Natural killer cell (primary cell): ENCODE results near the gene RPS21. TPM values are rescaled to one million over a fixed set of nuclear protein-coding genes. Genes with fewer than 3 reads are reported as not detected.
A peak's percentile ranks its signal among the peaks of the same experiment; 100 is the strongest.

ENCODE experiments used
- ATAC-seq, 3 donors: fragments of 150-1000 bp in 2 of 3; fragments of 200-7000 bp in 1 of 3; cut with Tn5 transposase; 1 replicate in 1 of 3; 2 replicates in 2 of 3; pipeline ENCODE4 v1.10.0; 2021; ENCODE audit warnings: mild to moderate bottlenecking in 2 of 3, moderate library complexity in 2 of 3
- DNase-seq, 2 donors: peaks; one replicate each; pipeline versions ENCODE4 v3.0.0 to v3.0.0-alpha.2; 2013 to 2021; ENCODE audit warnings: mixed read lengths in 1 of 2
- H3K27ac ChIP-seq: one replicate; pipeline ENCODE4 v1.5.1; 2013; ENCODE audit warnings: mild to moderate bottlenecking, low read length
- H3K27me3 ChIP-seq: one replicate; pipeline ENCODE4 v1.6.1; 2013; ENCODE audit warnings: low read length; ENCODE audit not compliant: control insufficient read depth, insufficient read depth
- H3K36me3 ChIP-seq: one replicate; pipeline ENCODE4 v1.6.1; 2013; ENCODE audit warnings: low read length; ENCODE audit not compliant: control insufficient read depth, insufficient read depth
- H3K4me1 ChIP-seq: one replicate; pipeline ENCODE4 v1.6.1; 2013; ENCODE audit warnings: low read length; ENCODE audit not compliant: control insufficient read depth, insufficient read depth
- H3K4me3 ChIP-seq: one replicate; pipeline ENCODE4 v1.5.1; 2013; ENCODE audit warnings: low read length
- H3K9me3 ChIP-seq: one replicate; pipeline ENCODE4 v1.6.1; 2013; ENCODE audit warnings: low read length; ENCODE audit not compliant: control insufficient read depth, insufficient read depth
- H3K27ac Mint-ChIP-seq, 2 donors: one replicate each; pipeline ENCODE4 v1.8.0; 2022; ENCODE audit warnings: mild to moderate bottlenecking in 2 of 2, mixed read lengths in 2 of 2, moderate library complexity in 1 of 2
- H3K27me3 Mint-ChIP-seq, 2 donors: one replicate each; pipeline ENCODE4 v1.8.0; 2022; ENCODE audit warnings: low read depth in 2 of 2, mixed read lengths in 2 of 2
- H3K36me3 Mint-ChIP-seq: one replicate; pipeline ENCODE4 v1.8.0; 2022; ENCODE audit warnings: mixed read lengths
- H3K4me1 Mint-ChIP-seq, 2 donors: one replicate each; pipeline ENCODE4 v1.8.0; 2022; ENCODE audit warnings: mixed read lengths in 2 of 2
- H3K4me3 Mint-ChIP-seq: one replicate; pipeline ENCODE4 v1.8.0; 2022; ENCODE audit warnings: mild to moderate bottlenecking, moderate library complexity, mixed read lengths
- H3K9me3 Mint-ChIP-seq, 2 donors: one replicate each; pipeline ENCODE4 v1.8.0; 2022; ENCODE audit warnings: mixed read lengths in 2 of 2
- WGBS: methylation state at CpG from one replicate; pipeline ENCODE4 v1.1.7; 2013; ENCODE audit warnings: missing lambda C conversion rate; ENCODE audit not compliant: insufficient coverage; 5-methylcytosine and 5-hydroxymethylcytosine counted together
- intact Hi-C: fragments of 100-400 bp; cut with micrococcal nuclease; formaldehyde crosslinking; loops from one replicate; pipeline ENCODE4 v1.14.2; 2022
- total RNA-seq, 4 donors: library from RNA; stranded (reverse); fragments of 120-200 nt in 1 of 4; gene quantifications; one replicate each; pipeline versions ENCODE4 v1.2.3 to v1.2.4, GENCODE V29; 2013 to 2022
- TF ChIP-seq, protein P1 (sequence below): fragments of 200-600 bp; IDR thresholded peaks from one replicate; pipeline ENCODE4 v1.8.0; 2022; ENCODE audit warnings: antibody characterized with exemption

Gene RPS21
- total RNA-seq, 3 donors from 2014 or later (not counting 1 experiment from before 2014, with no cell fraction given), result 887 to 1,244 (median 1,112) TPM

DNA sequence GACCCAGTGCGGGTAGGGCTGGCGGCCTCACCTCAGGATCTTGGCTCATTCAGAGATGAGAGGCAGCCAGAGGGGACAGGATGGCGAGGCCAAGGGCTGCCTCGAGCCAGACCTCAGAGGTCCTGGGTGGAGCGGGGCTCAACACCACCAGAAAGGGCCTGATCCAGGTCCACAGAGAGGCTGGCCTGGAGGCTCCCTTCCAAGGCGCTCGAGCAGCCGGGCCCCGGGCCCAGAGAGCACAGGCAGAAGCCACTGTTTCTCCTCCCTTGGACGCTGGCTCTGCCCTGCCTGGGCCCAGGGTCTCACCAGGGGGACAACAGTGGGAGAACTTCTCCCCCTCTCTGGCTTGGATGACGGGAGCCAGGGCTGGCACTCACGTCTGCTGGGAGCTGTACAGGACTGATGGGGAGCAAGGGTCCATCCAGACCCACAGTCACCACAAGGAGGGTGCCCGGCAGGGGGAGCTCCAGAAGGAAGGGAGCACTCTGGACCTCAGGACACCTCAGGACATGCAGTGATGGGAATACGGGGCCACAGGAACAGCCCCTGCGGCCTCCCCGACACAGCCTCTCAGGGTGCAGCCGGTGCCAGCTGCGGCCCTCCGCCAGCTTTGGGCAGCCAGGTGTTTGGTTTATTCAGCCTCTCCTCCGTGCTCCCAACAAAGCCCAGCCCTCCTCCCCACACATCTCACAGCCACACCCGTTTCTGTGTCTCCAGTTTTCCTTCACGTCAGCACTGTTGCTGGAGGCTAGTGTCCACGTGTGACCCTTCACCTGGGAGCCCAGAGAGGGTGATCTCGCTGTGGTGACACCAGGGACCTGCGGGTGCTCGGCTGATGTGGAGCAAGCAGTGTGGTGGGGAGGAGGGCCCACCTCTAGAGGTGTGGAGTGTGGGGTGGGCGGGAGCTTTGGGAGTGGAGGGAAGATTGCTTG lies 8.7 kb downstream of the RPS21 start:
- no peak for DNase-seq
- H3K4me3 ChIP-seq, result no peak overlapping the region
- Mint-ChIP-seq H3K27me3 (no peaks in the 10 kb centered on the region), H3K36me3 (no peaks in the 10 kb centered on the region), H3K4me1 (peaks cover 0 to 4% of the 10 kb centered on the region in 2 donors), H3K4me3 (no peak overlapping the region), H3K27ac (no peak overlapping the region), H3K9me3 (peaks cover 0 to 3% of the 10 kb centered on the region in 2 donors)
- H3K4me1 ChIP-seq, result no peaks in the 10 kb centered on the region
- peaks cover 4% of the 10 kb centered on the region for H3K36me3 ChIP-seq
- WGBS, result 94% methylated on average over 27 of the region's 27 CpGs
- intact Hi-C loops, result no loop called here
- TF ChIP-seq, protein P1, sequence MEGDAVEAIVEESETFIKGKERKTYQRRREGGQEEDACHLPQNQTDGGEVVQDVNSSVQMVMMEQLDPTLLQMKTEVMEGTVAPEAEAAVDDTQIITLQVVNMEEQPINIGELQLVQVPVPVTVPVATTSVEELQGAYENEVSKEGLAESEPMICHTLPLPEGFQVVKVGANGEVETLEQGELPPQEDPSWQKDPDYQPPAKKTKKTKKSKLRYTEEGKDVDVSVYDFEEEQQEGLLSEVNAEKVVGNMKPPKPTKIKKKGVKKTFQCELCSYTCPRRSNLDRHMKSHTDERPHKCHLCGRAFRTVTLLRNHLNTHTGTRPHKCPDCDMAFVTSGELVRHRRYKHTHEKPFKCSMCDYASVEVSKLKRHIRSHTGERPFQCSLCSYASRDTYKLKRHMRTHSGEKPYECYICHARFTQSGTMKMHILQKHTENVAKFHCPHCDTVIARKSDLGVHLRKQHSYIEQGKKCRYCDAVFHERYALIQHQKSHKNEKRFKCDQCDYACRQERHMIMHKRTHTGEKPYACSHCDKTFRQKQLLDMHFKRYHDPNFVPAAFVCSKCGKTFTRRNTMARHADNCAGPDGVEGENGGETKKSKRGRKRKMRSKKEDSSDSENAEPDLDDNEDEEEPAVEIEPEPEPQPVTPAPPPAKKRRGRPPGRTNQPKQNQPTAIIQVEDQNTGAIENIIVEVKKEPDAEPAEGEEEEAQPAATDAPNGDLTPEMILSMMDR, result no peak
- H3K27ac ChIP-seq, result no peak overlapping the region
- no peaks in the 10 kb centered on the region for H3K27me3 ChIP-seq
- no peaks in the 10 kb centered on the region for H3K9me3 ChIP-seq
- no peak for ATAC-seq

DNA sequence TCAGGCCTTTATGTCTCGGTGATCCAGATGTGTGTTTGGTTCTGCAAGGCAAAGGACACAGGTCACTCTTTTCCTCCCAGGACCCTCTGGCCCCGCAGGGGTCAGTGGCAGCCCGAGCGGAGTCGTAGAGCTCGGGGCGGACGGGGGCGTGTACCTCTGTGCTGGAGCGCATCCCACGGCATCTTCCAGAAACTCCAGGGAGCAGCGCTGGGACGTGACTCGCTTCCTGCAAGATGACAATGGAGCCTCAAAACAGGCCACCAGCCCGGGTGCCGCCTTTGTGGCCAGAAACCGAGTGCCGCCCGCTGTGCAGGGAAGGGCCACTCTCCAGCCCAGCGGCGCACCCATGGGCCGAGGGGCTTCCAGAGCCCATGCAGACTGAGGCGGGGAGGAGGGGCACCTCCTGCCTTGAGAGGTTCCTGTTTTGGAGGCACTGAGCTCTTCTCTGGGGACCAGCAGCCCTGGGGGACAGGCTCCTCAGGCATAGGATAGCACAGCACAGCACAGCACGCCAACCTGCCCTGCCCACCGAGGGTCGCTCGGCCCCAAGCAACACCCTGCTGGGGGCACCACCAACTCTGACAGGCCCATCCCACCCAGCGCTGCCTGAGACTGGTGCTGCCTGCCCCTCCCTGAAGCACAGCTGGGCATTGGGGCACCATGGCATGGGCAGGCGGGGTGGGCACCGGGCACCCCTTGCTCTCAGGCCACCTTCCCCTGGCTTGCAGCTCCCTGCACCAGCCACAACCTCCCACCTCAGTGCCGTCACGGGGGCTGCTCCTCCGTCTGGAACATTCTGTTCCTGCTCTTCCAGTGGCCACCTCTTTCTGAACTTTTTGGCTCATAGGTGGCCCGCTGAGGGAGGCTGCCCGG lies 9.7 kb downstream of the RPS21 start:
- Histone ChIP-seq H3K4me3 (no peak overlapping the region), H3K4me1 (no peaks in the 10 kb centered on the region), H3K27ac (no peak overlapping the region), H3K27me3 (no peaks in the 10 kb centered on the region), H3K36me3 (peaks cover 4% of the 10 kb centered on the region), H3K9me3 (no peaks in the 10 kb centered on the region)
- DNase-seq (no peak), ATAC-seq (no peak)
- TF ChIP-seq, protein P1, result no peak
- WGBS, result 96% methylated on average over 35 of the region's 35 CpGs
- peaks cover 0 to 3% of the 10 kb centered on the region in 2 donors for H3K4me1 Mint-ChIP-seq
- H3K36me3 Mint-ChIP-seq, result no peaks in the 10 kb centered on the region
- intact Hi-C loops, result no loop called here
- peaks cover 0 to 3% of the 10 kb centered on the region in 2 donors for H3K9me3 Mint-ChIP-seq
- H3K4me3 Mint-ChIP-seq, result no peak overlapping the region
- H3K27ac Mint-ChIP-seq, result peak overlapping the region in 1 of 2 donors; percentile 44
- H3K27me3 Mint-ChIP-seq, result no peaks in the 10 kb centered on the region

DNA sequence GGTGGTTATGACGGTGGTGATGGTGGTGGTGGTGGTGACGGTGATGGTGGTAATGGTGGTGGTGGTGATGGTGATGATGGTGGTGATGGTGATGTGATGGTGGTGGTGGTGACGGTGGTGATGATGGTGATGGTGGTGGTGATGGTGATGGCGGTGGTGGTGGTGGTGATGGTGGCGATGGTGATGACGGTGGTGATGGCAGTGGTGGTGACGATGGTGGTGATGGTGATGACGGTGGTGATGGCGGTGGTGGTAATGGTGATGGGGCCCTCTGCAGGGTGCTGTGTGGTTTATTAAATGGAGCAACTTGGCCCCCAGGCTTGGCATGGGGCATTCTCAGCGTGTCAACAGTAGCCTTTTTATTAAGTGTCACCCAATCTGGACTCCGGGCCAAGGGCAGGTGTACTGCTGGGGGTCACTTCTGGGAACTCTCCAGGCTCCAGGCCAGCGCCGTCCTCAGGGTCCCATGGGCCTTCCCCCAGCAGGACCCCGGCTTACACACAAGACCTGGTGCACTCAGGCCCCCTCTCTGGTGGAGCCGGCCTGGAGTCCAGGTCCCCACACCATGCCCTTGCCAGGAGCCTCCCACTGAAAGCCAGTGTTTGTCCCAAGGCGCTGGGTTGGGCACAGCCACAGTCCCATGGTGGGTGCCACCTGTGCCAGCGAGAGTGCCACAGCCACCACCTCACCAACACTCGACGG lies 11.4 kb downstream of the RPS21 start:
- ATAC-seq (no peak), DNase-seq (no peak)
- Mint-ChIP-seq H3K27me3 (no peaks in the 10 kb centered on the region), H3K4me3 (no peak overlapping the region), H3K36me3 (no peaks in the 10 kb centered on the region), H3K4me1 (peaks cover 0 to 3% of the 10 kb centered on the region in 2 donors), H3K9me3 (peaks cover 0 to 3% of the 10 kb centered on the region in 2 donors), H3K27ac (peak overlapping the region in 1 of 2 donors; percentile 58)
- Histone ChIP-seq H3K9me3 (no peaks in the 10 kb centered on the region), H3K4me1 (no peaks in the 10 kb centered on the region), H3K27ac (no peak overlapping the region), H3K36me3 (peaks cover 4% of the 10 kb centered on the region), H3K27me3 (no peaks in the 10 kb centered on the region), H3K4me3 (no peak overlapping the region)
- WGBS, result 93% methylated on average over 19 of the region's 19 CpGs
- intact Hi-C loops, result no loop called here
- TF ChIP-seq, protein P1, result no peak
